ENCODE data around the gene P2RX3. TPM values are rescaled to one million over a fixed set of nuclear protein-coding genes. Genes with fewer than 3 reads are reported as not detected.

The P2RX3 gene
- total RNA-seq, 4 donors from 2014 or later = not detected

DNA sequence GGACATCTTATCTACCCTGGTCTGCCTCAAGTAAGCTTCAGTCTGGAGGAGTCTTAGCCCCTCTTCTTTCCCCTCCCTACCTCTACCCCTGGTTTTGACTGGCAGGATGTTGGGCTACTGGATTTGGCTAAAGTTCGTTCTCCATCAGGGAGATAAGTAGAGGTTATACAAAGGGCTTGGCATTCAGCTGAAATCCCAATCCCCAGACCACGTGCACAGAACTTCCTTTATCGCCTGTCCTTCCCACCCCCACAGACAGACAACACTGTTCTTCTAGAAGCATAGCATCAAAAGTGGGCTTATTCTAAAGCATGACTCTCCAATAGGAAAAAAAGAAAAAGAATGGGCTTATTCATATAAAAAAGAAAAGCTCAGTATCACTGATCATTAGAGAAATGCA, 35.0 kb downstream of the P2RX3 start:
- DNase-seq (ENCODE audit: low spot score) = no peak
- ATAC-seq (ENCODE audit: low FRiP score) = no peak
- TF ChIP-seq, protein P1, sequence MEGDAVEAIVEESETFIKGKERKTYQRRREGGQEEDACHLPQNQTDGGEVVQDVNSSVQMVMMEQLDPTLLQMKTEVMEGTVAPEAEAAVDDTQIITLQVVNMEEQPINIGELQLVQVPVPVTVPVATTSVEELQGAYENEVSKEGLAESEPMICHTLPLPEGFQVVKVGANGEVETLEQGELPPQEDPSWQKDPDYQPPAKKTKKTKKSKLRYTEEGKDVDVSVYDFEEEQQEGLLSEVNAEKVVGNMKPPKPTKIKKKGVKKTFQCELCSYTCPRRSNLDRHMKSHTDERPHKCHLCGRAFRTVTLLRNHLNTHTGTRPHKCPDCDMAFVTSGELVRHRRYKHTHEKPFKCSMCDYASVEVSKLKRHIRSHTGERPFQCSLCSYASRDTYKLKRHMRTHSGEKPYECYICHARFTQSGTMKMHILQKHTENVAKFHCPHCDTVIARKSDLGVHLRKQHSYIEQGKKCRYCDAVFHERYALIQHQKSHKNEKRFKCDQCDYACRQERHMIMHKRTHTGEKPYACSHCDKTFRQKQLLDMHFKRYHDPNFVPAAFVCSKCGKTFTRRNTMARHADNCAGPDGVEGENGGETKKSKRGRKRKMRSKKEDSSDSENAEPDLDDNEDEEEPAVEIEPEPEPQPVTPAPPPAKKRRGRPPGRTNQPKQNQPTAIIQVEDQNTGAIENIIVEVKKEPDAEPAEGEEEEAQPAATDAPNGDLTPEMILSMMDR (IDR thresholded peaks at IDR 0.05) = no peak

DNA sequence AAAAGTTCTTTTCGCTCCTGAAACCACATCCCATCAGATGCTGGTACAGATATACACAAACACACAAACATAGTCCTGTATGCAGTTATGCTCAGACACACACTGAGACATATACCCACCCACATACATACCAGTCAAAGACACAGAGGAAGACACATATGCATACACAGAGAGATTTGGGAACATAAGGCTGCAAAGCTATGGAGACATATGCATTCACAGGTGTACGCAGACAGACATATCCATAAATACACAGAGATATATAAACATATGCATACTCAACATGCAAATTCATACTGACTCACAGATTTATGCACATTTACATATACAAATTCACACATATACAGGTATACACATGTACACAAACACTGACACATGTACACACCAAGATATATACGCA, 36.8 kb downstream of the P2RX3 start:
- DNase-seq (ENCODE audit: low spot score) = no peak
- TF ChIP-seq, protein P1 (IDR thresholded peaks at IDR 0.05) = no peak
- no peak for ATAC-seq (ENCODE audit: low FRiP score)

DNA sequence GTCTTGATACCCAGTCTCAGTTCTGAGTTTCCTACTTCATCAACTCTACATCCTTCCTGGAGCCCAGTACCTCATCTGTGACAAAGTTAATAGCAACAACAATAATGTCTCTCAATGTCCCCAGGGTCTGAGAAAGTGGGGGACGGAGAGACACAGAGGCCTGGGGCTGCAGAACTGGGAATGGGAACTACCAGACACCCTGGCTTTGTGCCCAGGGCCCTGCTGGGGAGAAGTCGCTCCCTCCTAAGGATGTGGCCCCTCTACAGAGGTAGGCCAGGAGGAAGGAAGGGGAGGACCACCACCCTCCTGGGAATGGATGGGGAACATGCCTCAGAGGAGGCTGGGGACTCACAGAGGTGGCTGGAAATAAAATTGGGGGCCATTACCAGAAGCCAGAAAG, 37.3 kb downstream of the P2RX3 start:
- TF ChIP-seq, protein P1 (IDR thresholded peaks at IDR 0.05) = no peak
- DNase-seq (ENCODE audit: low spot score) (no peak), ATAC-seq (ENCODE audit: low FRiP score) (no peak)

DNA sequence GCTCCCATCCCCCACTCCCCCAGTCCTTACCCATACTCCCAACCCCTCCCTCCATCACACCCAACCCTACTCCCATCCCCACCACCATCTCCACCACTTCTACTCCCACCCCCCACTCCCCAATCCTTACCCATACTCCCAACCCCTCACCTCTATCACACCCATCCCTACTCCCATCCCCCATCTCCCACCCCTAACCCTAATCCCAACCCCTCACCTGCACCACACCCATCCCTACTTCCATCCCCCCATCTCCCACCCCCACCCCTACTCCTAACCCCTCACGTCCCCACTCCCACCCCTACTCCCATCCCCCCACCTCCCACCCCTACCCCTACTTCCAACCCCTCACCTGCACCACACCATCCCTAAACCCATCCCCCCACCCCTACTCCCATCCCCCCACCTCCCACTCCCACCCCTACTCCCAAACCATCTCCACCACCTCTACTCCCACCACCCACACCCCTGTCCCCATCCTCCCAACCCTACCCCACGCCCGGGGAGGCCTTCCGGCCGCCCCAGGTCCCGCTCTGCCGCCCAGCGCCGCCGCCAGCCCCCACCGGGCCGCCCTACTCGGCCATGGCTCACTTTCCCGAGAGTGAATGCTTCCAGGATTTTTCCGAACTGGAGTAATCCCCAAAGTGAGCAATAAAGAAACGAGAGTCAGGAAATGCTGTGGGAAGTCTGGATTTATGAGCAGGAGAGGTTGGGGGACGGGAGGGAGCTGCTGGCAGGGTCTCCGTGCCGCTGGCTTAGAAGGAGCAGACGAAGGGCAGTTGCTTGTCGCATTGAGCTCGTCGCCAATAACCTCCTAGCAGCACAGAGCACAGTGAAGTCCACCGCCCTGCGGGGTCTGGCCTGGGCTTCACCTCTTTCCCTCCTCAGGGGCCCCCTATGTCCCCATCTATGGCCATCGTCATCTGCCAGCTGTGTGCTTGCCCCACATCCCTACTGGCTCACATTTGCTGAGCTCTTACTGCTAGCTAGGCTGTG, 38.2 kb downstream of the P2RX3 start:
- DNase-seq (ENCODE audit: low spot score) (no peak), ATAC-seq (ENCODE audit: low FRiP score) (no peak)
- TF ChIP-seq, protein P1 (IDR thresholded peaks at IDR 0.05) = no peak

DNA sequence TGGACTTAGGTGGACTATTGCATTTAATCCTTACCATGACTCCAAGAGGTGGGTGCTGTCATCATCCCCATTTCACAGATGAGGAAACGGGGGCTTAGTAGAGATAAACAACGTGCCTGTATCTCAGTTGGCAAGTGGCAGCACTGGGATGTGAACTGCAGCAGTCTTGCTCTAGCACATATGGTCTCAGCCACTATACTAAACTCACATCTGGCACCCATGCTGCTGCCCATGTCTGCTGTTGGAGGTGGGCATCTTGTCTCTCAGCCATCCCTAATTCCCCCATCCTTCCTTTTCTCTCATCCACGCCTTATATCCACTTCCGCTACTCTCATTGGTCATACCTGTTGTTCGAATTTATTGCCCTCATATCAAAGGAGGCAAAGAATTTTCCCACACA, 39.0 kb downstream of the P2RX3 start:
- no peak for ATAC-seq (ENCODE audit: low FRiP score)
- TF ChIP-seq, protein P1 (IDR thresholded peaks at IDR 0.05) = no peak
- no peak for DNase-seq (ENCODE audit: low spot score)

DNA sequence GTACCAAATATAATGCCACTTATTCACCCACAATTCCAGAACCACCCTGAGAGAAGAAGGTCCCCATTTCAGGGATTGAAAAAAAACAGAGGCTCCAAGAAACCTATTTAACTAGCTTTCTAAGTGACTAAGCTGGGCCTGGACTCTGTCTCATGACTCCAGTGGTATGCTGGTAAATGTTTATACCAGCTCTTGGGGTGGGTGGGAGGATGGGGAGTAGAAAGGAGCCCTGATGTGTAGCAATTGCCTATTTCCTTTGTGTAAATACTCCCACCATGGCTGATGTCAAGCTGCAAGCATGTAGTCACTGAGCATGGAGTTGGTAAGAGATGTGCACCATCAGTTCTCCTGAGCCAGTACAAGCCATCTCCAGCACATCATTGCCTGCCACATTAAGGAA, 40.0 kb downstream of the P2RX3 start:
- TF ChIP-seq, protein P1 (IDR thresholded peaks at IDR 0.05) = no peak
- no peak for DNase-seq (ENCODE audit: low spot score)
- no peak for ATAC-seq (ENCODE audit: low FRiP score)

DNA sequence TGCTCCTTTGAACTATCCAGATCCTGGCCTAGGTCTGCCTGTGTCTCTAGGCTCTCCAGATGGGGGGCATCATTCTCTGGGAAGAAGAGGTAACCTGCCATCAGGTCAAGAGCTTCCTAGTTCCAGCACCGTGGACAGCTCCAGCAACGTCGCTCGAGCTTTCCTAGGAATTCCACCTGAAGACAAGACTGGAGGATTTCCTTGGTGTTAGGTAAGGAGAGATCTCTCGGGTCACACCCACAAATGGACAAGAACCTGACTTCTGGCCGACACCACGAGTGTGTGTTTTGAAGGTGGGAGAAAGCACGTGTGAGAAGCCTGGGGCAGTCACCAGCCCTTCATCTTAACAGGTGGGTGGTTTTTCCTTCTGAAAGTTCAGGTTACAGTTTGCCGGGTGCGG, 41.6 kb downstream of the P2RX3 start:
- DNase-seq (ENCODE audit: low spot score) (no peak), ATAC-seq (ENCODE audit: low FRiP score) (no peak)
- TF ChIP-seq, protein P1 (IDR thresholded peaks at IDR 0.05) = no peak
